Measurements from ENCODE around the gene GNB1L. TPM values are rescaled to one million over a fixed set of nuclear protein-coding genes. Genes with fewer than 3 reads are reported as not detected.

Gene GNB1L
- total and polyA plus RNA-seq, 10 of the 15 experiments (the other 5 are each of a cell fraction or from before 2014, with no cell fraction given) = 0.21 to 19.4 (median 6.8) TPM

DNA sequence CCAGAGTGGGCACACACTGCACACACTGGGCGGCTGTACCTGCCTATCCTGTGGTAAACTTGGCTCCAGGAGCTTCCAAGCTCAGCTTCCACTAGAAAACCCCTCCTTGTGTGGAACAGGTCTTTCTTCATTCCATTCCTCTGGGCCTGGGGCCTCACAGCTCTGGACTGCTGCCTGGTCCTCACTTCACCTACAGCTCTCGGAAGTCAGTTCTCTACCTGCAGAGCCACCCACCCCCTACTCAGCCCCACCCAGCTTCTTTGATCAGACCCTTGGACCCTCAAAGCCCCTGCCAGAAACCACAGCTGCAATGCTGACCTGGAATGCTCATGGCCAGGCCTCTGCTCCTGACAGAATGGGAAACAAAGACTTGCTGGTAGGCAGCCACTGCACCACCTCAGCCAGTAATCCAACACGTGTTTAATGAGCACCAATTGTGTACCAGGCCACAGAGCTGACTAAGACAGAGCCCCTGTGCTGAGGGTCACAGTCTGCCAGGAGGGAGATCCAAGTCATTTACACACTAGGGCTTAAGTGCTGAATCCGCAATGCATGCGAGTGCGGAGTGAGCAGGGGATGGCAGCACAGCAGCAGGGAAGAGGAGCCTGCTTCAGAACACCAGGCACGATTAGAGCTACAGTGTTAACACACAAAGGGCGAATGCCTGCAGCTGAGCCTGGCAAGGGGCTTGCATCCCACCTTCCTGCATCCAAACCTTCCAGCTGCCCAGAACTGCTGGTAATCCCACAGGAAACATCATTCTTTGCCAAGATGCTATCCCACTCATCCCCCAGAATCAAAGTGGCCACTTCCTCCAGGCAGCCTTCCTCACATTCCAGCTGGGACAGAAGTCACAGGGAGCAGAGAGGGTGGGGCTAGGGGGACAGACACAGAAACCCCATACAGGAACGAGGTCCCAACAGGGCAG lies 4.6 kb downstream of the GNB1L start:
- RAD21 ChIA-PET (ENCODE audit: unreplicated experiment) = no interaction called here
- TF ChIP-seq BMI1 (IDR thresholded peaks at IDR 0.05; ENCODE audit: borderline replicate concordance) (no peak), LARP7 (IDR thresholded peaks at IDR 0.05) (no peak), NRF1 (conservative IDR thresholded peaks at IDR 0.05; ENCODE audit: low read depth, low read length) (no peak), KAT2A (conservative IDR thresholded peaks at IDR 0.05; ENCODE audit: control insufficient read depth, low read depth, low read length) (no peak)
- intact Hi-C loops (cut with micrococcal nuclease; ENCODE audit: unreplicated experiment) = no loop called here

More for the DNA sequence above, 4.6 kb downstream of the GNB1L start:
- ChIA-PET POLR2A (interaction anchor here (0.5 kb wide), 1 partner anchor 99 kb away, joined by 6 read pairs; no protein-coding TSS in a partner anchor), SMC1A (ENCODE audit: uncharacterized antibody, unreplicated experiment) (no interaction called here), CTCF (no interaction called here)
- no peaks in the 10 kb centered on the region for H4K20me1 ChIP-seq (ENCODE audit: control insufficient read depth, insufficient read depth)
- H3K36me3 ChIP-seq (ENCODE audit: control insufficient read depth in 2 of 2, insufficient read depth in 2 of 2, low read length in 1 of 2) = peaks cover 11 to 12% of the 10 kb centered on the region in 2 experiments
- FAIRE-seq (no peak), ATAC-seq (no peak), DNase-seq (ENCODE audit: low read depth, low spot score) (no peak)
- 92% methylated on average over 9 of the region's 9 CpGs for WGBS (ENCODE audit: insufficient coverage, insufficient replicate concordance, low lambda C conversion rate, missing lambda C conversion rate)
- no TSS peak for BruUV-seq (replicated peaks)
- H2AFZ ChIP-seq (ENCODE audit: control insufficient read depth, low read depth, low read length) = no peak overlapping the region
- in situ Hi-C loops (cut with MboI) = no loop called here
- peaks cover 7% of the 10 kb centered on the region for H3K4me1 ChIP-seq (ENCODE audit: control insufficient read depth, insufficient read depth, low read length)
- no peak overlapping the region for H3K4me3 ChIP-seq
- H3K4me2 ChIP-seq (ENCODE audit: control insufficient read depth, insufficient read depth) = no peak overlapping the region
- H3K9me3 ChIP-seq (replicated peaks; ENCODE audit: control insufficient read depth, insufficient read depth, low read length) = no peaks in the 10 kb centered on the region; the same call in 2 of the 3 replicates
- H3K27me3 ChIP-seq (replicated peaks in 1 of 2; ENCODE audit: control insufficient read depth in 2 of 2, insufficient read depth in 2 of 2, low read length in 1 of 2) = no peaks in the 10 kb centered on the region
- H3K27ac ChIP-seq (ENCODE audit: control insufficient read depth, insufficient read depth) = no peak overlapping the region
- no peak overlapping the region for H3K9ac ChIP-seq (ENCODE audit: control insufficient read depth, insufficient read depth, low read length)
- H3K79me2 ChIP-seq (ENCODE audit: control insufficient read depth, insufficient read depth, low read length) = peaks cover 29% of the 10 kb centered on the region

Measured in GM12878 (cell line).